ENCODE results near the gene RFLNA. TPM values are rescaled to one million over a fixed set of nuclear protein-coding genes. Genes with fewer than 3 reads are reported as not detected.

The RFLNA gene
- total and polyA plus RNA-seq, 2 experiments from 2014 or later: 3.9 to 20.4 TPM

DNA sequence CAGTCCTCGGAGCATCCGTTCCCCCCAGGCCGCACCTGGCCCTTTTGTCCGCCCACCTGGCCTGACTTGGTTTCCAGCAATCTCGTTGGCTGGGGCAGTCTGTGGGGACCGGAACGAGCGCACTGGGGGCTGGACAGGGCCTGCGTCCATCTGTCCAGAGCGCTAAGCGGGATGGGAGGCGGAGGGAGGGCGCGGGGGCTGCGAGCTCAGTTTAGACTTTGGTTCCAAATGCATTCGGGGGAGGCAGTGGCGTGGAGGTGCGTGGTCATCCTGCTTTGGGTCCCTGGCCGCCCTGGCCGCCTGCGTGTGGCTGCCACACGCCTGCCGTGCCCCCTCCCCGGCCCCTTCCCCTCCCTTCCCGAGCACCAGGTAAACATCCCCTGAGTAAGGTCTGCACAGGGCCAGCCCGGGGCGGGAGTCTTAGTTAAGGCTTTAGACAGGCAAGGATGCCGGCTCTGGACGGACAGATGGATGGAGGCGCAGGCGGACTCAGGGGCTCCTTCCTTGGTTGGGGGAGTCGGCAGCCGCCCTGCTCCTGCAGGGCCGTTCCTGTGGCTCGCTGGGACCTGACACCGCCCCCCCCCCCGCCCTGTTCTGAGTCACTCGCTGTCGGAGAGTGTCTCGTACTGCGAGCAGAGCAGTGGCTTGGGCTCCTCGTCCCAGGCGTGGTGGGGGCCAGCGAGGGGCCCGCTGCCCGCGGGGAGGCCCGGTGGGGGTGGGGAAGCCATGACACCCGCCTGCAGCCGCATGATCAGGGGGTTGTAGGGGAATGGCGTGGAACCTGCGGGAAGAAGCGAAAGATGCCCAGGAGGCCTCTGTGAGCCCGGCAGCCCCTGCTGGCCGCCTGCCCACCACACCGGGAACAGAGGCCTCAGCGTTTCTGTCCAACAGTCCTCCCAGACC is 30.2 kb downstream of the RFLNA start:
- Mint-ChIP-seq H3K27me3 (ENCODE audit: insufficient read depth, low read depth, poor library complexity) (peaks cover 31% of the 10 kb centered on the region), H3K4me3 (no peak overlapping the region), H3K4me1 (peaks cover 10% of the 10 kb centered on the region; the same call in 2 of the 3 replicates), H3K27ac (no peak overlapping the region), H3K36me3 (ENCODE audit: low read depth) (peaks cover 70% of the 10 kb centered on the region), H3K9me3 (peaks cover 31% of the 10 kb centered on the region)
- H3K27ac ChIP-seq (ENCODE audit: low read depth): no peak overlapping the region
- TF ChIP-seq CREB1 (CRISPR knock-in tag; IDR thresholded peaks at IDR 0.05; ENCODE audit: low read depth) (no peak), ZNF331 (CRISPR knock-in tag; IDR thresholded peaks at IDR 0.05; ENCODE audit: low read depth) (no peak), STAT1 (IDR thresholded peaks at IDR 0.05; ENCODE audit: unreplicated experiment) (no peak), POLR2AphosphoS5 (IDR thresholded peaks at IDR 0.05; ENCODE audit: low read depth) (no peak), JUNB (IDR thresholded peaks at IDR 0.05; ENCODE audit: unreplicated experiment) (no peak), EZH2phosphoT487 (IDR thresholded peaks at IDR 0.05; ENCODE audit: unreplicated experiment) (no peak), NANOG (IDR thresholded peaks at IDR 0.05; ENCODE audit: borderline replicate concordance) (no peak), ZNF114 (CRISPR knock-in tag; IDR thresholded peaks at IDR 0.05) (no peak), EZH2 (IDR thresholded peaks at IDR 0.05; ENCODE audit: low read depth, unreplicated experiment) (no peak)
- TF ChIP-seq, protein P1, sequence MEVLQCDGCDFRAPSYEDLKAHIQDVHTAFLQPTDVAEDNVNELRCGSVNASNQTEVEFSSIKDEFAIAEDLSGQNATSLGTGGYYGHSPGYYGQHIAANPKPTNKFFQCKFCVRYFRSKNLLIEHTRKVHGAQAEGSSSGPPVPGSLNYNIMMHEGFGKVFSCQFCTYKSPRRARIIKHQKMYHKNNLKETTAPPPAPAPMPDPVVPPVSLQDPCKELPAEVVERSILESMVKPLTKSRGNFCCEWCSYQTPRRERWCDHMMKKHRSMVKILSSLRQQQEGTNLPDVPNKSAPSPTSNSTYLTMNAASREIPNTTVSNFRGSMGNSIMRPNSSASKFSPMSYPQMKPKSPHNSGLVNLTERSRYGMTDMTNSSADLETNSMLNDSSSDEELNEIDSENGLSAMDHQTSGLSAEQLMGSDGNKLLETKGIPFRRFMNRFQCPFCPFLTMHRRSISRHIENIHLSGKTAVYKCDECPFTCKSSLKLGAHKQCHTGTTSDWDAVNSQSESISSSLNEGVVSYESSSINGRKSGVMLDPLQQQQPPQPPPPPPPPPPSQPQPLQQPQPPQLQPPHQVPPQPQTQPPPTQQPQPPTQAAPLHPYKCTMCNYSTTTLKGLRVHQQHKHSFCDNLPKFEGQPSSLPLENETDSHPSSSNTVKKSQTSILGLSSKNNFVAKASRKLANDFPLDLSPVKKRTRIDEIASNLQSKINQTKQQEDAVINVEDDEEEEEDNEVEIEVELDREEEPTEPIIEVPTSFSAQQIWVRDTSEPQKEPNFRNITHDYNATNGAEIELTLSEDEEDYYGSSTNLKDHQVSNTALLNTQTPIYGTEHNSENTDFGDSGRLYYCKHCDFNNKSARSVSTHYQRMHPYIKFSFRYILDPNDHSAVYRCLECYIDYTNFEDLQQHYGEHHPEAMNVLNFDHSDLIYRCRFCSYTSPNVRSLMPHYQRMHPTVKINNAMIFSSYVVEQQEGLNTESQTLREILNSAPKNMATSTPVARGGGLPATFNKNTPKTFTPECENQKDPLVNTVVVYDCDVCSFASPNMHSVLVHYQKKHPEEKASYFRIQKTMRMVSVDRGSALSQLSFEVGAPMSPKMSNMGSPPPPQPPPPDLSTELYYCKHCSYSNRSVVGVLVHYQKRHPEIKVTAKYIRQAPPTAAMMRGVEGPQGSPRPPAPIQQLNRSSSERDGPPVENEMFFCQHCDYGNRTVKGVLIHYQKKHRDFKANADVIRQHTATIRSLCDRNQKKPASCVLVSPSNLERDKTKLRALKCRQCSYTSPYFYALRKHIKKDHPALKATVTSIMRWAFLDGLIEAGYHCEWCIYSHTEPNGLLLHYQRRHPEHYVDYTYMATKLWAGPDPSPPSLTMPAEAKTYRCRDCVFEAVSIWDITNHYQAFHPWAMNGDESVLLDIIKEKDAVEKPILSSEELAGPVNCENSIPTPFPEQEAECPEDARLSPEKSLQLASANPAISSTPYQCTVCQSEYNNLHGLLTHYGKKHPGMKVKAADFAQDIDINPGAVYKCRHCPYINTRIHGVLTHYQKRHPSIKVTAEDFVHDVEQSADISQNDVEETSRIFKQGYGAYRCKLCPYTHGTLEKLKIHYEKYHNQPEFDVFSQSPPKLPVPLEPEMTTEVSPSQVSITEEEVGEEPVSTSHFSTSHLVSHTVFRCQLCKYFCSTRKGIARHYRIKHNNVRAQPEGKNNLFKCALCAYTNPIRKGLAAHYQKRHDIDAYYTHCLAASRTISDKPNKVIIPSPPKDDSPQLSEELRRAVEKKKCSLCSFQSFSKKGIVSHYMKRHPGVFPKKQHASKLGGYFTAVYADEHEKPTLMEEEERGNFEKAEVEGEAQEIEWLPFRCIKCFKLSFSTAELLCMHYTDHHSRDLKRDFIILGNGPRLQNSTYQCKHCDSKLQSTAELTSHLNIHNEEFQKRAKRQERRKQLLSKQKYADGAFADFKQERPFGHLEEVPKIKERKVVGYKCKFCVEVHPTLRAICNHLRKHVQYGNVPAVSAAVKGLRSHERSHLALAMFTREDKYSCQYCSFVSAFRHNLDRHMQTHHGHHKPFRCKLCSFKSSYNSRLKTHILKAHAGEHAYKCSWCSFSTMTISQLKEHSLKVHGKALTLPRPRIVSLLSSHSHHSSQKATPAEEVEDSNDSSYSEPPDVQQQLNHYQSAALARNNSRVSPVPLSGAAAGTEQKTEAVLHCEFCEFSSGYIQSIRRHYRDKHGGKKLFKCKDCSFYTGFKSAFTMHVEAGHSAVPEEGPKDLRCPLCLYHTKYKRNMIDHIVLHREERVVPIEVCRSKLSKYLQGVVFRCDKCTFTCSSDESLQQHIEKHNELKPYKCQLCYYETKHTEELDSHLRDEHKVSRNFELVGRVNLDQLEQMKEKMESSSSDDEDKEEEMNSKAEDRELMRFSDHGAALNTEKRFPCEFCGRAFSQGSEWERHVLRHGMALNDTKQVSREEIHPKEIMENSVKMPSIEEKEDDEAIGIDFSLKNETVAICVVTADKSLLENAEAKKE (CRISPR knock-in tag; IDR thresholded peaks at IDR 0.05): no peak
- TF ChIP-seq, protein P2, sequence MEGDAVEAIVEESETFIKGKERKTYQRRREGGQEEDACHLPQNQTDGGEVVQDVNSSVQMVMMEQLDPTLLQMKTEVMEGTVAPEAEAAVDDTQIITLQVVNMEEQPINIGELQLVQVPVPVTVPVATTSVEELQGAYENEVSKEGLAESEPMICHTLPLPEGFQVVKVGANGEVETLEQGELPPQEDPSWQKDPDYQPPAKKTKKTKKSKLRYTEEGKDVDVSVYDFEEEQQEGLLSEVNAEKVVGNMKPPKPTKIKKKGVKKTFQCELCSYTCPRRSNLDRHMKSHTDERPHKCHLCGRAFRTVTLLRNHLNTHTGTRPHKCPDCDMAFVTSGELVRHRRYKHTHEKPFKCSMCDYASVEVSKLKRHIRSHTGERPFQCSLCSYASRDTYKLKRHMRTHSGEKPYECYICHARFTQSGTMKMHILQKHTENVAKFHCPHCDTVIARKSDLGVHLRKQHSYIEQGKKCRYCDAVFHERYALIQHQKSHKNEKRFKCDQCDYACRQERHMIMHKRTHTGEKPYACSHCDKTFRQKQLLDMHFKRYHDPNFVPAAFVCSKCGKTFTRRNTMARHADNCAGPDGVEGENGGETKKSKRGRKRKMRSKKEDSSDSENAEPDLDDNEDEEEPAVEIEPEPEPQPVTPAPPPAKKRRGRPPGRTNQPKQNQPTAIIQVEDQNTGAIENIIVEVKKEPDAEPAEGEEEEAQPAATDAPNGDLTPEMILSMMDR (conservative IDR thresholded peaks at IDR 0.05; ENCODE audit: low read depth in 2 of 2): no peak
- TF ChIP-seq, protein P3, sequence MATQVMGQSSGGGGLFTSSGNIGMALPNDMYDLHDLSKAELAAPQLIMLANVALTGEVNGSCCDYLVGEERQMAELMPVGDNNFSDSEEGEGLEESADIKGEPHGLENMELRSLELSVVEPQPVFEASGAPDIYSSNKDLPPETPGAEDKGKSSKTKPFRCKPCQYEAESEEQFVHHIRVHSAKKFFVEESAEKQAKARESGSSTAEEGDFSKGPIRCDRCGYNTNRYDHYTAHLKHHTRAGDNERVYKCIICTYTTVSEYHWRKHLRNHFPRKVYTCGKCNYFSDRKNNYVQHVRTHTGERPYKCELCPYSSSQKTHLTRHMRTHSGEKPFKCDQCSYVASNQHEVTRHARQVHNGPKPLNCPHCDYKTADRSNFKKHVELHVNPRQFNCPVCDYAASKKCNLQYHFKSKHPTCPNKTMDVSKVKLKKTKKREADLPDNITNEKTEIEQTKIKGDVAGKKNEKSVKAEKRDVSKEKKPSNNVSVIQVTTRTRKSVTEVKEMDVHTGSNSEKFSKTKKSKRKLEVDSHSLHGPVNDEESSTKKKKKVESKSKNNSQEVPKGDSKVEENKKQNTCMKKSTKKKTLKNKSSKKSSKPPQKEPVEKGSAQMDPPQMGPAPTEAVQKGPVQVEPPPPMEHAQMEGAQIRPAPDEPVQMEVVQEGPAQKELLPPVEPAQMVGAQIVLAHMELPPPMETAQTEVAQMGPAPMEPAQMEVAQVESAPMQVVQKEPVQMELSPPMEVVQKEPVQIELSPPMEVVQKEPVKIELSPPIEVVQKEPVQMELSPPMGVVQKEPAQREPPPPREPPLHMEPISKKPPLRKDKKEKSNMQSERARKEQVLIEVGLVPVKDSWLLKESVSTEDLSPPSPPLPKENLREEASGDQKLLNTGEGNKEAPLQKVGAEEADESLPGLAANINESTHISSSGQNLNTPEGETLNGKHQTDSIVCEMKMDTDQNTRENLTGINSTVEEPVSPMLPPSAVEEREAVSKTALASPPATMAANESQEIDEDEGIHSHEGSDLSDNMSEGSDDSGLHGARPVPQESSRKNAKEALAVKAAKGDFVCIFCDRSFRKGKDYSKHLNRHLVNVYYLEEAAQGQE (IDR thresholded peaks at IDR 0.05; ENCODE audit: unreplicated experiment): no peak
- TF ChIP-seq, protein P4, sequence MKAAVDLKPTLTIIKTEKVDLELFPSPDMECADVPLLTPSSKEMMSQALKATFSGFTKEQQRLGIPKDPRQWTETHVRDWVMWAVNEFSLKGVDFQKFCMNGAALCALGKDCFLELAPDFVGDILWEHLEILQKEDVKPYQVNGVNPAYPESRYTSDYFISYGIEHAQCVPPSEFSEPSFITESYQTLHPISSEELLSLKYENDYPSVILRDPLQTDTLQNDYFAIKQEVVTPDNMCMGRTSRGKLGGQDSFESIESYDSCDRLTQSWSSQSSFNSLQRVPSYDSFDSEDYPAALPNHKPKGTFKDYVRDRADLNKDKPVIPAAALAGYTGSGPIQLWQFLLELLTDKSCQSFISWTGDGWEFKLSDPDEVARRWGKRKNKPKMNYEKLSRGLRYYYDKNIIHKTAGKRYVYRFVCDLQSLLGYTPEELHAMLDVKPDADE (IDR thresholded peaks at IDR 0.05): no peak
- no peak for DNase-seq (ENCODE audit: low spot score)
- no peaks in the 10 kb centered on the region for H3K4me1 ChIP-seq (ENCODE audit: insufficient read depth)
- H4K20me1 ChIP-seq (replicated peaks; ENCODE audit: insufficient read depth): no peaks in the 10 kb centered on the region
- H3K27me3 ChIP-seq (ENCODE audit: insufficient read depth): no peaks in the 10 kb centered on the region
- no peaks in the 10 kb centered on the region for H3K9me2 ChIP-seq (ENCODE audit: insufficient read depth)
- peaks cover 7% of the 10 kb centered on the region; the same call in 1 of the 2 replicates for H3F3A ChIP-seq (replicated peaks; ENCODE audit: low read depth)
- no peak for ATAC-seq
- H3K36me3 ChIP-seq (ENCODE audit: insufficient read depth): peaks cover 13% of the 10 kb centered on the region; the same call in 1 of the 2 replicates
- no peak overlapping the region for H2AFZ ChIP-seq
- H3K79me2 ChIP-seq (replicated peaks; ENCODE audit: insufficient read depth): no peaks in the 10 kb centered on the region
- no peak overlapping the region for H3K4me3 ChIP-seq
- no peak overlapping the region for H3K4me2 ChIP-seq

All from GM23338 (cell line).